22Rv1 (cell line): Measurements from ENCODE around the gene PID1.

Experiments
- H3K27ac ChIP-seq: fragments of 450-650 bp; 2 replicates; pipeline ENCODE4 v1.5.1; 2017
- ZFX ChIP-seq: fragments of 450-650 bp; IDR thresholded peaks from 2 replicates; pipeline ENCODE4 v1.6.1; 2017; ENCODE audit warnings: antibody characterized with exemption, borderline replicate concordance
- TF ChIP-seq, protein P1 (sequence below): fragments of 450-650 bp; IDR thresholded peaks from 2 replicates; pipeline ENCODE4 v1.5.1; 2017; ENCODE audit warnings: mild to moderate bottlenecking

Gene PID1

GRCh38 chr2:228986961-228987360, 284.1 kb downstream of the PID1 start:
- no peak for TF ChIP-seq ZFX
- TF ChIP-seq, protein P1, sequence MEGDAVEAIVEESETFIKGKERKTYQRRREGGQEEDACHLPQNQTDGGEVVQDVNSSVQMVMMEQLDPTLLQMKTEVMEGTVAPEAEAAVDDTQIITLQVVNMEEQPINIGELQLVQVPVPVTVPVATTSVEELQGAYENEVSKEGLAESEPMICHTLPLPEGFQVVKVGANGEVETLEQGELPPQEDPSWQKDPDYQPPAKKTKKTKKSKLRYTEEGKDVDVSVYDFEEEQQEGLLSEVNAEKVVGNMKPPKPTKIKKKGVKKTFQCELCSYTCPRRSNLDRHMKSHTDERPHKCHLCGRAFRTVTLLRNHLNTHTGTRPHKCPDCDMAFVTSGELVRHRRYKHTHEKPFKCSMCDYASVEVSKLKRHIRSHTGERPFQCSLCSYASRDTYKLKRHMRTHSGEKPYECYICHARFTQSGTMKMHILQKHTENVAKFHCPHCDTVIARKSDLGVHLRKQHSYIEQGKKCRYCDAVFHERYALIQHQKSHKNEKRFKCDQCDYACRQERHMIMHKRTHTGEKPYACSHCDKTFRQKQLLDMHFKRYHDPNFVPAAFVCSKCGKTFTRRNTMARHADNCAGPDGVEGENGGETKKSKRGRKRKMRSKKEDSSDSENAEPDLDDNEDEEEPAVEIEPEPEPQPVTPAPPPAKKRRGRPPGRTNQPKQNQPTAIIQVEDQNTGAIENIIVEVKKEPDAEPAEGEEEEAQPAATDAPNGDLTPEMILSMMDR = no peak
- H3K27ac ChIP-seq = no peak overlapping the region

DNA sequence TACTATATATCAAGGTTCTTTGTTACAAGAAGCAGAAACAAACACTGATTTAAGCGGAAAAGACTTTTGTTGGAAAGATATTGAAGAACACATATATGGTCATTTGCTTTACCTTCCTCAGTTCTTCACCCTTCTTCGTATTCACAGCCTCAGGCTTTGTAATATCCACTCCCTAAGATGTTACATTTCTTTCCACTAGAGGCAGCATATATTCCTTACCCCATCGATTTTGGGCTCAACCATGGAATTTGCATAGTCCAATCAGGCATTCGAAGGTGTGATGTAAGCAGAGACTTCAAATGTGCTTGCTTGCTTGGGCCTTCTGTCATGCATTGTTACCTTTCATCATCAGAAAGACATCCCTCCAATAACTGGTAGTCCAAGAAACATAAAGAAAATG, 287.4 kb downstream of the PID1 start:
- no peak overlapping the region for H3K27ac ChIP-seq
- no peak for TF ChIP-seq ZFX
- TF ChIP-seq, protein P1 = peak; percentile 34

- TF ChIP-seq ZFX = no peak
- TF ChIP-seq, protein P1 = no peak
- no peak overlapping the region for H3K27ac ChIP-seq
Measured at GRCh38 chr2:228974169-228974568, 296.9 kb downstream of the PID1 start.
